ENCODE results near the gene NCBP2L. TPM values are rescaled to one million over a fixed set of nuclear protein-coding genes. Genes with fewer than 3 reads are reported as not detected.

Gene NCBP2L
- total RNA-seq, 1 experiment from 2014 or later = not detected

DNA sequence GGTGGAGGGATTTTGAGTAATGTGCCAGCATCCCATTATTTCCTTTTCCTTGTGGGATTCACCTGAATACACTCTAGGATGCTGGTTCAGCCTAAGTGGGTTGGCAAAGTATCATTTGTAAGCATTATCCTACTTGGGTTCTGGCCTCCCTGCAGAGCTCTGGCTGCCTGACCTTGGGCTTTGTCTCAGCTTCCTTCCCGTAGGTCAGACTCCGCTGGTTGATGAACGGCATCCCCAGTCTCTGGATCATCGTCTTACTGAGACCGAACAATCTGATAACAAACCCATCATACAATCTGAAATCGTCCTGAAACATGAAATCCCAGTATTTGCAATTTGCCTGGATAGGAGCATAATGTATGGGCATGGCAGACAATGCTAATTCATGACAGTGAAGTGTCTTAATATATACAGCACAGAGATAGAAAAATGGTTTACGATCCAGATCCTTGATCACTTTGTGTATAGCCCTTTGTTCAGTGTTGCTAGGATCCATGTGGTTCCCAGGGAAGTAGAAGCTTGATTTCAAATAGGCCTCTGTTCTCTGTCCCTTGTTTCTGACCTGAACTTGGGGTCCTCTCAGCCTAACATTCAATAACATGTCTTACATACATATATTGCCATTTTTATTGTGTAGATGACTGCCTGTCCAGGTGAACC, 53.7 kb downstream of the NCBP2L start:
- ChIA-PET POLR2A (ENCODE audit: unreplicated experiment) (no interaction called here), CTCF (no interaction called here)
- H3K9me3 ChIP-seq (ENCODE audit: low read length) = no peaks in the 10 kb centered on the region
- TF ChIP-seq EZH2phosphoT487 (IDR thresholded peaks at IDR 0.05; ENCODE audit: borderline replicate concordance, low read length) (no peak), EZH2 (IDR thresholded peaks at IDR 0.05; ENCODE audit: low read length, unreplicated experiment) (no peak)
- TF ChIP-seq, protein P1, sequence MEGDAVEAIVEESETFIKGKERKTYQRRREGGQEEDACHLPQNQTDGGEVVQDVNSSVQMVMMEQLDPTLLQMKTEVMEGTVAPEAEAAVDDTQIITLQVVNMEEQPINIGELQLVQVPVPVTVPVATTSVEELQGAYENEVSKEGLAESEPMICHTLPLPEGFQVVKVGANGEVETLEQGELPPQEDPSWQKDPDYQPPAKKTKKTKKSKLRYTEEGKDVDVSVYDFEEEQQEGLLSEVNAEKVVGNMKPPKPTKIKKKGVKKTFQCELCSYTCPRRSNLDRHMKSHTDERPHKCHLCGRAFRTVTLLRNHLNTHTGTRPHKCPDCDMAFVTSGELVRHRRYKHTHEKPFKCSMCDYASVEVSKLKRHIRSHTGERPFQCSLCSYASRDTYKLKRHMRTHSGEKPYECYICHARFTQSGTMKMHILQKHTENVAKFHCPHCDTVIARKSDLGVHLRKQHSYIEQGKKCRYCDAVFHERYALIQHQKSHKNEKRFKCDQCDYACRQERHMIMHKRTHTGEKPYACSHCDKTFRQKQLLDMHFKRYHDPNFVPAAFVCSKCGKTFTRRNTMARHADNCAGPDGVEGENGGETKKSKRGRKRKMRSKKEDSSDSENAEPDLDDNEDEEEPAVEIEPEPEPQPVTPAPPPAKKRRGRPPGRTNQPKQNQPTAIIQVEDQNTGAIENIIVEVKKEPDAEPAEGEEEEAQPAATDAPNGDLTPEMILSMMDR (conservative IDR thresholded peaks at IDR 0.05; ENCODE audit: low read depth, low read length) = no peak
- no peak overlapping the region for H2AFZ ChIP-seq (ENCODE audit: low read length)
- H3K4me3 ChIP-seq (ENCODE audit: low read length) = no peak overlapping the region
- no TSS peak for BruUV-seq (replicated peaks)
- no peaks in the 10 kb centered on the region for H3K36me3 ChIP-seq (ENCODE audit: low read depth, low read length)
- no peaks in the 10 kb centered on the region for H3F3A ChIP-seq (ENCODE audit: low read length, unreplicated experiment)
- no peak for ATAC-seq
- H3K9me2 ChIP-seq (replicated peaks; ENCODE audit: low read length) = no peaks in the 10 kb centered on the region
- intact Hi-C loops (cut with micrococcal nuclease) = no loop called here
- DNase-seq = no peak
- no peaks in the 10 kb centered on the region for H4K20me1 ChIP-seq (ENCODE audit: low read length)
- H3K4me1 ChIP-seq (ENCODE audit: insufficient read depth, low read length) = peaks cover 10% of the 10 kb centered on the region; the same call in 1 of the 2 replicates
- H3K27me3 ChIP-seq (ENCODE audit: low read length) = no peaks in the 10 kb centered on the region
- H3K27ac ChIP-seq (ENCODE audit: low read length) = no peak overlapping the region
- no peak overlapping the region for H3K9ac ChIP-seq (ENCODE audit: low read length)
- H3K4me2 ChIP-seq (ENCODE audit: low read length) = no peak overlapping the region
- peaks cover 69% of the 10 kb centered on the region for H3K79me2 ChIP-seq (ENCODE audit: low read length)

DNA sequence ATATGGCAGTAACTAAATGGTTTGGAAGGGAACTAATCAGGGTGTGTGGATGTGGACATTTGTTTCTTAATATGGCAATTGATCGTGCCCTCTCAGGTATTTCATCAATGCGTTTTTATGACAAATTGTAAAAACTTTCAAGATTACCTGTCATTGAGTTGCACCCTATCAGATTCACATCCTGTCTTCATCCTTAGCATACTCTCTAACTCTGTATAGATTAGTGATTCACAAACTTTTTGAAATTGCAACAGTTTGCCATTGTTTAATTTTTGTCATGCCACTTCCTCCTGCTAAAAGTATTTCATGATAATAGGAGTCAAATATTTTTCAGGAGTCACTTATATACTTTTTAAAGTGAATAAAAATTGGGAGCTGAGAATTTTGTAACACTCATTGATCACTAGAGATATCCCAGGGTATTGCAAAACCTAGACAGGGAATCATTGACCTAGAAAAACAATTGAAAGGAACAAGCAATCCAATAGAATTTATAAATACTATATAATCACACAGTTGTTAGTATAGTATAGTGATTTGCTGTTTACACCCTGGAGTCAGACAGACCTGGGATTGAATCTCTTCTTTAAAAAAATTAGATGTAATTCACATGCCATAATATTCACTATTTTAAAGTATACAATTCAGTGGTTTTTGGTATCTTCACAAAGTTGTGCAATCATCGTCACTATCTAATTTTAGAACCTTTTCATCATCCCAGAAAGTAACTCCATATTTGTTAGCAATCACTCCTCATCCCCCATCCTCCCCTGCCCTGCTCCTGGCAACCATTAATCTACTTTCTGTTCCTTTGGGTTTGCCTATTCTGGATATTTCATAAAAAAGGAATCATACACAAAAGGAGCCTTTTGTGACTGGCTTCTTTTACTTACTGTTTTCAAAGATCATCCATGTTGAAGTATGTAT, 57.0 kb downstream of the NCBP2L start:
- DNase-seq = no peak
- POLR2A ChIA-PET (ENCODE audit: unreplicated experiment) = no interaction called here
- intact Hi-C loops (cut with micrococcal nuclease) = no loop called here
- H3K4me1 ChIP-seq (ENCODE audit: insufficient read depth, low read length) = no peaks in the 10 kb centered on the region
- no peak overlapping the region for H3K27ac ChIP-seq (ENCODE audit: low read length)
- no peaks in the 10 kb centered on the region for H3F3A ChIP-seq (ENCODE audit: low read length, unreplicated experiment)
- CTCF ChIA-PET = no interaction called here
- no peaks in the 10 kb centered on the region for H3K27me3 ChIP-seq (ENCODE audit: low read length)
- H2AFZ ChIP-seq (ENCODE audit: low read length) = no peak overlapping the region
- no peaks in the 10 kb centered on the region for H3K9me3 ChIP-seq (ENCODE audit: low read length)
- no peak overlapping the region for H3K9ac ChIP-seq (ENCODE audit: low read length)
- peaks cover 47% of the 10 kb centered on the region for H3K79me2 ChIP-seq (ENCODE audit: low read length)
- H3K36me3 ChIP-seq (ENCODE audit: low read depth, low read length) = no peaks in the 10 kb centered on the region
- no peaks in the 10 kb centered on the region for H3K9me2 ChIP-seq (replicated peaks; ENCODE audit: low read length)
- ATAC-seq = no peak
- no peak overlapping the region for H3K4me3 ChIP-seq (ENCODE audit: low read length)
- no TSS peak for BruUV-seq (replicated peaks)
- no peak overlapping the region for H3K4me2 ChIP-seq (ENCODE audit: low read length)
- TF ChIP-seq, protein P1 (conservative IDR thresholded peaks at IDR 0.05; ENCODE audit: low read depth, low read length) = no peak
- no peak for TF ChIP-seq EZH2 (IDR thresholded peaks at IDR 0.05; ENCODE audit: low read length, unreplicated experiment)
- no peak for TF ChIP-seq EZH2phosphoT487 (IDR thresholded peaks at IDR 0.05; ENCODE audit: borderline replicate concordance, low read length)
- no peaks in the 10 kb centered on the region for H4K20me1 ChIP-seq (ENCODE audit: low read length)

DNA sequence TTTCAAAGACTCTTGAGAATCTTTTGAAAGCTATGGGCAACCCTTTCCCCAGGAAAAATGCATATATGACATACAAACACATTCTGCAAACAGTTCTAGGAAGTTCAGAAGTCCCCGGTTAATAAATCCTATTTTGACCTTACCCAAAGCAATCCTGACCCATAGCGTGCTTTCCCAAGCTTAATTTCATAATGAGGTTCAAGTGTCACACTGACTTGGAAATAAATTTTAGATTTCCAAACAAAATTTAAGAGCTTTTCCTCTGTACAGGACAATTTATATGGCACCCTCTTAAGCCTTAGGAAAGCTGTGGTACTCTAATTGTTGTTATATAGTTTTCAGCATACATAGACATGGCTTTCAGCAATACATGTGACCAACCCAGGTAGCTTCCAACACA, 59.4 kb downstream of the NCBP2L start:
- H3K79me2 ChIP-seq (ENCODE audit: low read length) = peaks cover 25% of the 10 kb centered on the region; the same call in 1 of the 2 replicates
- ATAC-seq (no peak), DNase-seq (no peak)
- no peaks in the 10 kb centered on the region for H3K9me3 ChIP-seq (ENCODE audit: low read length)
- H3K4me3 ChIP-seq (ENCODE audit: low read length) = no peak overlapping the region
- no TSS peak for BruUV-seq (replicated peaks)
- H3K36me3 ChIP-seq (ENCODE audit: low read depth, low read length) = no peaks in the 10 kb centered on the region
- H3K9ac ChIP-seq (ENCODE audit: low read length) = no peak overlapping the region
- no peak overlapping the region for H2AFZ ChIP-seq (ENCODE audit: low read length)
- H3F3A ChIP-seq (ENCODE audit: low read length, unreplicated experiment) = no peaks in the 10 kb centered on the region
- POLR2A ChIA-PET (ENCODE audit: unreplicated experiment) = no interaction called here
- TF ChIP-seq EZH2 (IDR thresholded peaks at IDR 0.05; ENCODE audit: low read length, unreplicated experiment) (no peak), EZH2phosphoT487 (IDR thresholded peaks at IDR 0.05; ENCODE audit: borderline replicate concordance, low read length) (no peak)
- TF ChIP-seq, protein P1 (conservative IDR thresholded peaks at IDR 0.05; ENCODE audit: low read depth, low read length) = no peak
- H3K4me2 ChIP-seq (ENCODE audit: low read length) = no peak overlapping the region
- no peaks in the 10 kb centered on the region for H4K20me1 ChIP-seq (ENCODE audit: low read length)
- no peaks in the 10 kb centered on the region for H3K4me1 ChIP-seq (ENCODE audit: insufficient read depth, low read length)
- intact Hi-C loops (cut with micrococcal nuclease) = no loop called here
- H3K27ac ChIP-seq (ENCODE audit: low read length) = no peak overlapping the region
- CTCF ChIA-PET = no interaction called here
- no peaks in the 10 kb centered on the region for H3K9me2 ChIP-seq (replicated peaks; ENCODE audit: low read length)
- no peaks in the 10 kb centered on the region for H3K27me3 ChIP-seq (ENCODE audit: low read length)

Data from PC-3 (cell line).